ENCODE results near the gene TERT.

GRCh38 chr5:1255081-1255561 lies 39.7 kb downstream of the TERT start:
- TF ChIP-seq CTCF (IDR thresholded peaks at IDR 0.05) (no peak), POLR2A (IDR thresholded peaks at IDR 0.05) (no peak), POLR2AphosphoS5 (IDR thresholded peaks at IDR 0.05) (no peak), EP300 (IDR thresholded peaks at IDR 0.05) (no peak)

Measured in gastroesophageal sphincter (tissue), 3 donors.